HG03135 (cell line): ENCODE results near the gene KRTAP5-5.
"Not testable (repeated sequence)": the region's sequence is repeated elsewhere in the genome, so short reads cannot be mapped to it uniquely, and the experiment has no call there.

Experiments used
- ATAC-seq: cut with Tn5 transposase; IDR thresholded peaks from one replicate; pipeline ENCODE4 v1.9.1; 2021; ENCODE audit warnings: mild to moderate bottlenecking, moderate library complexity; ENCODE audit not compliant: unreplicated experiment

Gene KRTAP5-5

GRCh38 chr11:1607156-1607845 is 22.3 kb upstream of the KRTAP5-5 start:
- not testable (repeated sequence) for ATAC-seq

GRCh38 chr11:1607901-1608300 is 21.7 kb upstream of the KRTAP5-5 start:
- ATAC-seq, result not testable (repeated sequence)

- ATAC-seq, result no peak
Observed at GRCh38 chr11:1608363-1608762, 21.2 kb upstream of the KRTAP5-5 start, which contains the start of gene KRTAP5-3. Gene KRTAP5-3 (minus strand): TSS chr11:1608463. CDS start chr11:1608385, 78 bp downstream.

GRCh38 chr11:1618231-1618630 is 11.3 kb upstream of the KRTAP5-5 start:
- ATAC-seq, result no peak

GRCh38 chr11:1619449-1619848 is 10.1 kb upstream of the KRTAP5-5 start:
- ATAC-seq, result no peak

GRCh38 chr11:1622086-1622485 is 7.5 kb upstream of the KRTAP5-5 start, which contains the start of gene KRTAP5-4:
Gene KRTAP5-4 (minus strand): TSS chr11:1622138. CDS start chr11:1622093, 45 bp downstream.
- ATAC-seq, result no peak

- no peak for ATAC-seq
Observed at GRCh38 chr11:1623716-1624115, 5.9 kb upstream of the KRTAP5-5 start.

- ATAC-seq, result no peak
Observed at GRCh38 chr11:1624621-1625020, 5.0 kb upstream of the KRTAP5-5 start.

- ATAC-seq, result no peak
Observed at GRCh38 chr11:1625541-1625940, 4.0 kb upstream of the KRTAP5-5 start.

GRCh38 chr11:1628506-1629325 is 859 bp upstream of the KRTAP5-5 start:
- no peak for ATAC-seq

GRCh38 chr11:1630271-1630670 is 696 bp downstream of the KRTAP5-5 start:
- ATAC-seq, result no peak

- no peak for ATAC-seq
Observed at GRCh38 chr11:1631066-1631568, 1.5 kb downstream of the KRTAP5-5 start.

- no peak for ATAC-seq
Observed at GRCh38 chr11:1632053-1632714, 2.6 kb downstream of the KRTAP5-5 start.

GRCh38 chr11:1633864-1634263 is 4.3 kb downstream of the KRTAP5-5 start:
- no peak for ATAC-seq

GRCh38 chr11:1636291-1636950 is 6.8 kb downstream of the KRTAP5-5 start:
- no peak for ATAC-seq

GRCh38 chr11:1637628-1638027 is 8.1 kb downstream of the KRTAP5-5 start:
- no peak for ATAC-seq

- ATAC-seq, result no peak
Observed at GRCh38 chr11:1638344-1638743, 8.8 kb downstream of the KRTAP5-5 start.

GRCh38 chr11:1639102-1639620 is 9.6 kb downstream of the KRTAP5-5 start:
- ATAC-seq, result no peak

- ATAC-seq, result no peak
Observed at GRCh38 chr11:1639666-1640065, 10.1 kb downstream of the KRTAP5-5 start.
